Measurements from ENCODE around the gene SMR3A. TPM values are rescaled to one million over a fixed set of nuclear protein-coding genes. Genes with fewer than 3 reads are reported as not detected.

The SMR3A gene
- not detected for polyA plus RNA-seq (ENCODE audit: insufficient read length in 10 of 10)
- long read RNA-seq, donor 1 = 0 reads
- long read RNA-seq, donor 2 = 0 reads
- long read RNA-seq, donor 3 = 0 reads
- long read RNA-seq, donor 4 = 0 reads
- long read RNA-seq, donor 5 = 0 reads
- long read RNA-seq, donor 6 = 0 reads
- long read RNA-seq, donor 7 = 0 reads
- long read RNA-seq, donor 8 = 0 reads
- long read RNA-seq, donor 9 = 0 reads

DNA sequence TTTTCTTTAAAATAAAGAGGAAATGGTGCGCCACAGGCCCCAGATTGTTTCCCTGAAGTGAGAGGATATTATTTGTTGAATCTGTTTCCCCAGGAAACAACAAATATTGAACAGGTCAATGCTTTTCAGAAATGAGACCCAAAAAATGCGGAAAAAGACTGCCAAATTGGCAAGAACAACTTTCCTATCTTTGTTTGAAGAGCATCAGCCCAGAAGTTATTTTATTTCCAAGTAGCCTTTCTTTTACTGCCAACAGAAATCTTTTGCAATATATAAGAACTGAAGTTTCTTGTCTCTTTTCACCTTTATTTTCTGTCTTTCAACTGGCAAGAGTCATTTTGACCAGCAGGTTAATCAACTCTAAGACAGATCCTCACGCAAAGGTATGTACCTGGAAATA is at the start of gene SMR3A:
TSS of gene SMR3A (plus strand) at position 301 of the 400 bp plus-strand sequence. CDS start 1,356 bp downstream, outside the sequence.
- peak in 2 of 3 donors; percentile 11 to 48 for DNase-seq

- no peak for DNase-seq
These were observed 46.8 kb upstream of the SMR3A start for GRCh38 chr4:70313736-70314135.

- no peak for DNase-seq
These were observed 44.6 kb upstream of the SMR3A start for GRCh38 chr4:70315928-70316327.

GRCh38 chr4:70326052-70326451 is 34.5 kb upstream of the SMR3A start:
- no peak for DNase-seq

GRCh38 chr4:70334681-70335080 is 25.9 kb upstream of the SMR3A start, which contains the start of gene CABS1:
Gene CABS1 (plus strand): TSS chr4:70334981. CDS start chr4:70335040, 59 bp downstream.
- no peak for DNase-seq

DNA sequence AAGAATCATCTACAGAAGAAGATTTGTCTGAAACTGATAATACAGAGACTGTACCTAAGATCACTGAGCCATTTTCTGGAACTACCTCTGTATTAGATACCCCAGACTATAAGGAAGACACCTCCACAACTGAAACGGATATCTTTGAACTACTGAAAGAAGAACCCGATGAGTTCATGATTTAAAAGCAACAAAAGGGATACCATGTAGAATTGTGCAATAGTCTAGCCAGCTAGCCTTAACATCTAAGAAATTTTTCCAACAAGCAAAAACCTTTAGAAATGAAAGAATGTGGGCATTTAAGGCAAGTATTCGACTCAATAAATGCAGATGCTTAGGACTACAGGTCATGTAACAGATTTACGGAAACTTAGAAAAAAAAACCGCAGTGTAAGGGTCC is 24.5 kb upstream of the SMR3A start:
- peak in 1 of 3 donors; percentile 5 for DNase-seq

- peak; percentile 12 to 53 (median 33) for DNase-seq
These were observed 22.6 kb upstream of the SMR3A start for GRCh38 chr4:70337886-70338420.

DNA sequence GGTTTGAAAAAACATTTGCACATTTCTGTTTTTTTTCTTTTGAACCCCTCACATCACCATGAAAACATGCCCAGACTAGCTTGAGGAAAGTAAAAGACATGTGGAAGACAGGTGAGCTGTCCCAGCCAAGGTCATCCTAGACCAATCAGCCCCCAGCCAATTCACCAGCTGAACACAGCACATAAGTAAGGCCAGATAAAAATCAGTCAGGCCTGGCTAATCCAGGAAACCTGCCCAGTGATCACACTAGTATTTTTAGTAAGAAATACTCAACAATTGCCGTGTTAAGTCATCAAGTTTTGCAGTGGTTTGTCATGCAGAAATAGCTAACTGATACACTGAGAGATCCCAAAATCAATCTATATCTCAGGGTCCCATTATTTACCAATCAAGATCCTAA is 4.4 kb upstream of the SMR3A start:
- no peak for DNase-seq

DNA sequence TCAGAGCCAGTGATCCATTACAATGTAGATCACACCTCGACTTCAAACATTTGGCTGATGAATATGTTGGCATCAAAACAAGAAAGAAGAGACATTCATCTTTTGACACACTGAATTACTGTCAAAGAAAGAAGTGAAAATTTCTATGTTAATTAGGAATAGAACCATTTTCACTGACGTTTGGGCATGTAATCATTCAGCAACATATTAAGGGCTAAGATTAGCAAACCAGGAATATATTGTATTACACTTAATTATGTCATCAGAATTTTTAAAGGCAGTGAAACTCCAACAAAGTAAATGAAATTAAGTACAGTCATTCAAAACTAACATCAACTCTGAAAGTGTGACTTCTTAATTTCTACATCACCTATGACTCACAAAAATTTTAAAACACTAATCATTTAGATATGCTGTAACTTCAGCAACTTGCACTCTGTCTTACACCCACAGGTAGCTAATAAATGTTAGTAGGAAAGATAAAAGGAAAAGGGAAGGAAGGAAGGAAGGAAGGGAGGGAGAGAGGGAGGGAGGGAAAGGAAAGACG is 1.4 kb upstream of the SMR3A start:
- DNase-seq = no peak

- no peak for DNase-seq
These were observed 3.4 kb downstream of the SMR3A start for GRCh38 chr4:70364002-70364401.

- peak in 2 of 3 donors; percentile 8 to 17 for DNase-seq
These were observed 4.9 kb downstream of the SMR3A start for GRCh38 chr4:70365479-70365878.

- no peak for DNase-seq
These were observed 7.3 kb downstream of the SMR3A start for GRCh38 chr4:70367813-70368212.

DNA sequence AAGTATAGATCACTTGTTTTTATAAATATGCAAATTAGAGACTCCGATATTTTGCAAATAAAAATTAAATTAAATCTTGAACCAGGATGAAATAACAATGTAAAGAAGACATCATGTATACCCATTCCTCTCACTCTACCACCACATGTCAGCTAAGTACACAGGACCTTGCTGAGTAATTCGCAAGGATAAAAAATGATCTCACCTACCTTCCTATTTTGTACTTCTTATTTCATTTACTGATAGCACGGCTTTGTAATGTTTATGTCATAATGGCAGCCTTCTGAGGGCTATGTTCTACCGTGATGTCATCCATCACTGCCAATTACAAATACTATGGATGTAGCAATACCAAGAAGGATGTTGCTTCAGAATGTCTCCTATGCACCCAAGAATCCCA is 11.4 kb downstream of the SMR3A start:
- no peak for DNase-seq

GRCh38 chr4:70372760-70373159 is 12.2 kb downstream of the SMR3A start:
- no peak for DNase-seq

- no peak for DNase-seq
These were observed 20.0 kb downstream of the SMR3A start for GRCh38 chr4:70380578-70380977.

DNA sequence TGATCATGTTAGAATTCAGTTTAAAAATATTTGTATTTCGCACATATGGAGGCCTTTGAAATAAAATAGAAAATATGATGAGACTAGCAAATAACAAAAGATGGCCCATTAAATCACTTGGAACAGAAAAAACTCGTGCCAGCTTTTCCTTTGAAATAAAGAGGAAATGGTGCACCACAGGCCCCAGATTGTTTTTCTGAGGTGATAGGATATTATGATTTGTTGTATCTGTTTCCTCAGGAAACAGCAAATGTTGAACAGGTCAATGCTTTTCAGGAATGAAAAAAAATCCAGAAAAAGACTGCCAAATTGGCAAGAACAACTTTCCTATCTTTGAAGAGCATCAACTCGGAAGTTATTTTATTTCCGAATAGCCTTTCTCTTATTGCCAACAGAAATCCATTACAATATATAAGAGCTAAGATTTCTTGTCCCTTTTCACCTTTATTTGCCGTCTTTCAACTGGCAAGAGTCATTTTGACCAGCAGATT is 22.2 kb downstream of the SMR3A start, which contains the start of gene SMR3B:
TSS of gene SMR3B (plus strand) at position 441 of the 491 bp plus-strand sequence. CDS start 1,380 bp downstream, outside the sequence.
- DNase-seq = no peak

DNA sequence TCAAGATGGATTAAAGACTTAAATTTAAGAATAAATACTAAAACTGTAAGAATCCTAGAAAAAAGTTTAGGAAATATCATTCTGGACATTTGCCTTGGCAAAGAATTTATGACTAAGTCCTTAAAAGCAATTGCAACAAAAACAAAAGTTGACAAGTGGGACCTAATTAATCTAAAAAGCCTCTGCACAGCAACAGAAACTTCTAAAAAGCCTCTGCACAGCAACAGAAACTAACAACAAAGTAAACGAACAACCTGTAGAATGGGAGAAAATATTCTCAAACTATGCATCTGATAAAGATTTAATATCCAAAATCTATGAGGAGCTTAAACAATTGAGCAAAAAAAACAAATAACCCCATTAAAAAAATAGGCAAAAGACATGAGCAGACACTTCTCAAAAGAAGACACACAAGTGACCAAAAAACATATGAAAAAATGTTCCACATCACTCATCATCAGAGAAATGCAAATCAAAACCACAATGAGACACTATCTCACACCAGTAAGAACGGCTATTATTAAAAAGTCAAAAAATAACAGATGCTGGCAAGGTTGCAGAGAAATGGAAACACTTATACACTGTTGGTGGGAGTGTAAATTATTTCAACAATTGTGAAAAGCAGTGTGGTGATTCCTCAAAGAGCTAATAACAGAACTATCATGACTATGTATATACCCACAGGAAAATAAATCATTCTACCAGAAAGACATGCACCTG is 31.7 kb downstream of the SMR3A start:
- no peak for DNase-seq

DNA sequence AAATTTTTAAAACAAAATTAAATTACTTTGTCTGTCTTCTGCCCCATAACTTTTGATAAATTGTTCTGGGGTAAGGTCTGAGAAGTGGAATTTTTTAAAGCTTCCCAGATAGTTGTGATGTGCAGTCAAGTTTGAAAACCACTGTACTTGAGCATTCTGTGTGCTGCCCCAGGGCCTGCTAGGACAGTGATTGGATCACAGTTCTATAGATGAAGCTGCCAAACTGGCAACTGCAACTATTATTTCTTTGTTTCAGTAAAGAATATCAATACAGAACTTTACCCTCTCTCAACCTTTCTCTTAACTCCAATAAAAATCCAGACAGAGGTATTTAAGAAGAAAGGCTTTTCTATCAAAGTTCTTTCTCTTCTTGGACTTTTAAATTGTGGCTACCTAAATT is 37.0 kb downstream of the SMR3A start, which contains the start of gene OPRPN:
TSS of gene OPRPN (plus strand) at position 361 of the 400 bp plus-strand sequence. CDS start 1,346 bp downstream, outside the sequence.
- DNase-seq = no peak

DNA sequence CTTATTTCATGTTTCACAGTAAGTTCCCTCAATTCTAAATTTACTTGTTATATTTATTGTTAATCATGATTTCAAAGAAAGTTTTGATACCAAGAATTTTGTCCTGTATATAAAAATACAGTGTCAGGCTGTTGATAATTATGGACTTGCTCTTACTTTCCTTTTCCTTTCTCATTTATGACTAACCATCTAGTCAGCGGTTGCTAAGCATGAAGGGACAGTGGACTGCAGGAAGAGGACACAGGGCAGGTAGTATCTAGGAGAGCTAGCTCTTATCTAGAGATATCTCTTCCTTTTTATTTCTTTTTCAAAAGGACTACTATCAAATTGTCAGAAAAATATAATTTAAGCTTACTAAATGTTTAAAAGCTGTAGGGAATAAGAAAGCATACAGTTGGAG is 38.8 kb downstream of the SMR3A start:
- no peak for DNase-seq

DNA sequence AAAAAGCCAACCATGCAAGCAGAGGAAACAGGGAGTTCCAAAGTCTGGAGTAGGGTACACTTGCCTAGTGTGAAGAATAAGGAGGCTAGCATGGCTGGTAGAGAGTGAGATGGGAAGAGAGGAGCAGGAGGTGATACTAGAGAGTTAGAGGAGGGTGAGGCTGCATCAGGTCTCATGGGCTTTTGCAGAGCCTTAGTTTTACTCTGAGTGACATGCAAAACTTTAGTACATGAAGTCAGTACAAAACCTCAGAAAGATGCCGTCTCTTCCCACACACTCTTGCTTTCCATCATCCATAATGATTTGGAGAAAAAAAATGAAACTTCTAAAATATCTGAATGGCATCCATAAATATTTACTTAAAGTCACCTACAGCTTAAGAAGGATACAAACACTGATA is 42.2 kb downstream of the SMR3A start:
- DNase-seq = no peak

DNA sequence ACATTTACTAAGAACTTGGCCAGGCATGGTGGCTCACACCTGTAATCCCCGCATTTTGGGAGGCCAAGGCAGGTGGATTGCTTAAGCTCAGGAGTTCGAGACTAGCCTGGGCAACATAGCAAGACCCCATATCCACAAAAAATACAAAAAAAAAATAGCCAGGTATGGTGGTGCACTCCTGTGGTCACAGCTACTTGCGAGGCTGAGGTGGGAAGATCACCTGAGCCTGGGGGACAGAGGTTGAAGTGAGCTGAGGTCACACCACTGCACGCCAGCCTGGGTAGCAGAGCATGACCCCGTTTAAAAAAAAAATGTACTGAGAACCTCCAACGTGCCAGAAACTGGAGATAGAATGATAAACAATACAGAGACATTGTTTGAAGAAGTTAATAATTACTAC is 45.2 kb downstream of the SMR3A start:
- no peak for DNase-seq
